Endothelial cell of umbilical vein (primary cell): ENCODE measurements around the gene ZBTB7B. TPM values are rescaled to one million over a fixed set of nuclear protein-coding genes. Genes with fewer than 3 reads are reported as not detected.

Source experiments
- BruUV-seq: library from RNA; stranded (reverse); fragments of 400-500 nt; replicated peaks from 2 replicates; lab custom pipeline; 2021; lab: Mats Ljungman, UMichigan
- CTCF ChIA-PET: fragments of 300-600, 350-600 bp; sonication (Branson Sonifier 250); formaldehyde crosslinking; loops from one replicate; lab custom pipeline; 2021; ENCODE audit warnings: antibody characterized with exemption, inconsistent platforms; lab: Charles Lee
- POLR2A ChIA-PET: fragments of 300-600, 350-600 bp; sonication (Branson Sonifier 250); formaldehyde crosslinking; loops from one replicate; lab custom pipeline; 2021; ENCODE audit warnings: antibody characterized with exemption, inconsistent platforms; lab: Charles Lee
- DNase-seq: peaks from one replicate; pipeline ENCODE4 v3.0.0-alpha.2; 2011; ENCODE audit warnings: low read depth, low spot score
- FAIRE-seq: peaks from 2 replicates; lab custom pipeline; 2011; peaks lifted over from hg19 to GRCh38; lab: Jason Lieb, UNC
- H2AFZ ChIP-seq: 2 replicates; pipeline ENCODE4 v1.6.0; 2012; ENCODE audit warnings: low read depth, low read length, control low read depth, inconsistent platforms
- H3K27ac ChIP-seq: 2 replicates; pipeline ENCODE4 v1.5.1; 2011; ENCODE audit warnings: low read depth, mild to moderate bottlenecking, control low read depth, low read length, moderate library complexity; ENCODE audit not compliant: insufficient read depth
- H3K27me3 ChIP-seq, 2 experiments: 2 replicates each; pipeline versions ENCODE4 v1.6.0 to v1.6.1; 2011; ENCODE audit warnings: low read length in 2 of 2, mixed read lengths in 1 of 2; ENCODE audit not compliant: control insufficient read depth in 2 of 2, insufficient read depth in 2 of 2
- H3K36me3 ChIP-seq, 2 experiments: 2 replicates in 1 of 2; 3 replicates in 1 of 2; pipeline ENCODE4 v1.5.1; 2011; ENCODE audit warnings: low read length in 2 of 2, mild to moderate bottlenecking in 1 of 2, moderate library complexity in 1 of 2; ENCODE audit not compliant: control insufficient read depth in 2 of 2, insufficient read depth in 2 of 2; ENCODE audit errors: extremely low read depth in 1 of 2
- H3K4me1 ChIP-seq: 3 replicates; pipeline ENCODE4 v1.5.1; 2011; ENCODE audit warnings: mild to moderate bottlenecking, low read length; ENCODE audit not compliant: control insufficient read depth, insufficient read depth; ENCODE audit errors: extremely low read depth
- H3K4me2 ChIP-seq: 2 replicates; pipeline ENCODE4 v1.6.1; 2011; ENCODE audit warnings: low read length, control low read depth, mixed read lengths; ENCODE audit not compliant: insufficient read depth
- H3K4me3 ChIP-seq, 3 experiments: fragments of 200-600 bp in 1 of 3; sonication (generic), shearing (Covaris generic) in 1 of 3; replicated peaks in 1 of 3; 2 replicates each; pipeline ENCODE4 v1.5.1; 2011 to 2016; ENCODE audit warnings: control low read depth in 3 of 3, low read length in 3 of 3, mild to moderate bottlenecking in 2 of 3, inconsistent platforms in 1 of 3, low read depth in 1 of 3, moderate library complexity in 1 of 3; ENCODE audit not compliant: insufficient read depth in 1 of 3
- H3K79me2 ChIP-seq: 2 replicates; pipeline ENCODE4 v1.6.0; 2012; ENCODE audit warnings: low read length, inconsistent platforms; ENCODE audit not compliant: control insufficient read depth, insufficient read depth
- H3K9ac ChIP-seq: replicated peaks from 2 replicates; pipeline ENCODE3; 2011; ENCODE audit warnings: low read length, control low read depth; ENCODE audit not compliant: insufficient read depth; ENCODE audit errors: extremely low read depth
- H3K9me1 ChIP-seq: replicated peaks from 3 replicates; pipeline ENCODE4 v1.6.0; 2011; ENCODE audit warnings: mild to moderate bottlenecking, low read length; ENCODE audit not compliant: control insufficient read depth, insufficient read depth; ENCODE audit errors: extremely low read depth
- H3K9me3 ChIP-seq: replicated peaks from 2 replicates; pipeline ENCODE4 v1.5.1; 2012; ENCODE audit warnings: low read length, inconsistent platforms; ENCODE audit not compliant: control insufficient read depth, insufficient read depth
- H4K20me1 ChIP-seq: replicated peaks from 2 replicates; pipeline ENCODE3; 2011; ENCODE audit warnings: mild to moderate bottlenecking, low read length; ENCODE audit not compliant: control insufficient read depth, insufficient read depth; ENCODE audit errors: extremely low read depth
- CTCF ChIP-seq, 2 donors: IDR thresholded peaks; 1 replicate in 1 of 2; 2 replicates in 1 of 2; pipeline ENCODE4 v1.5.1; 2011; ENCODE audit warnings: low read length in 2 of 2, mild to moderate bottlenecking in 2 of 2, moderate library complexity in 2 of 2, control low read depth in 1 of 2, inconsistent platforms in 1 of 2, low read depth in 1 of 2; ENCODE audit not compliant: insufficient read depth in 1 of 2; ENCODE audit errors: extremely low read depth in 1 of 2
- EZH2 ChIP-seq: IDR thresholded peaks from 2 replicates; pipeline ENCODE4 v1.6.1; 2012; ENCODE audit warnings: borderline replicate concordance, low read depth, mild to moderate bottlenecking, moderate library complexity, low read length, inconsistent platforms; ENCODE audit not compliant: severe bottlenecking
- FOS ChIP-seq: IDR thresholded peaks from 2 replicates; pipeline ENCODE4 v1.6.1; 2011; ENCODE audit warnings: mild to moderate bottlenecking, low read length, moderate library complexity, borderline replicate concordance; ENCODE audit not compliant: insufficient read depth
- GATA2 ChIP-seq: IDR thresholded peaks from 2 replicates; pipeline ENCODE4 v1.7.0; 2011; ENCODE audit warnings: low read depth, mild to moderate bottlenecking, moderate library complexity, mixed read lengths, low read length; ENCODE audit not compliant: insufficient read length, insufficient read depth
- JUN ChIP-seq: IDR thresholded peaks from 2 replicates; pipeline ENCODE4 v1.6.1; 2011; ENCODE audit warnings: borderline replicate concordance, low read depth; ENCODE audit not compliant: insufficient read length, insufficient read depth
- MAX ChIP-seq: IDR thresholded peaks from 2 replicates; pipeline ENCODE4 v1.6.1; 2011; ENCODE audit not compliant: insufficient read depth, insufficient read length
- MYC ChIP-seq: IDR thresholded peaks from one replicate; pipeline ENCODE4 v1.6.1; 2011; ENCODE audit warnings: mild to moderate bottlenecking, low read depth, low read length
- POLR2A ChIP-seq: IDR thresholded peaks from 2 replicates; pipeline ENCODE4 v1.6.1; 2012; ENCODE audit warnings: low read depth, mild to moderate bottlenecking, control low read depth, low read length
- POLR2AphosphoS5 ChIP-seq: IDR thresholded peaks from 2 replicates; pipeline ENCODE4 v1.6.1; 2012; ENCODE audit warnings: low read depth, mild to moderate bottlenecking, control low read depth, low read length, moderate library complexity; ENCODE audit not compliant: insufficient read depth
- dilution Hi-C: fragments of 300-500 bp; cut with MboI; formaldehyde crosslinking; loops from one replicate; pipeline ENCODE4 v1.15.0; 2019; ENCODE audit warnings: low sequenced_read_pairs; ENCODE audit not compliant: extremely low pct_ligation_motif_present
- intact Hi-C: fragments of 100-400 bp; cut with micrococcal nuclease; formaldehyde crosslinking; loops from one replicate; pipeline ENCODE4 v1.10.0; 2022
- polyA plus RNA-seq, 4 experiments: library from polyadenylated mRNA; depleted of rRNA in 3 of 4; stranded (reverse) in 3 of 4; unstranded in 1 of 4; fragments of >200 nt; gene quantifications; 2 replicates each; pipeline versions ENCODE4 v1.2.1 to v1.2.3, GENCODE V29; 2011 to 2012; ENCODE audit warnings: missing spikeins in 1 of 4
- total RNA-seq: library from RNA; stranded (reverse); gene quantifications from 2 replicates; pipeline ENCODE4 v1.2.3, GENCODE V29; 2021

ZBTB7B gene
- total and polyA plus RNA-seq, 2 donors (not counting 3 experiments of a cell fraction or from before 2014, with no cell fraction given) = 20.0 to 26.2 TPM

DNA sequence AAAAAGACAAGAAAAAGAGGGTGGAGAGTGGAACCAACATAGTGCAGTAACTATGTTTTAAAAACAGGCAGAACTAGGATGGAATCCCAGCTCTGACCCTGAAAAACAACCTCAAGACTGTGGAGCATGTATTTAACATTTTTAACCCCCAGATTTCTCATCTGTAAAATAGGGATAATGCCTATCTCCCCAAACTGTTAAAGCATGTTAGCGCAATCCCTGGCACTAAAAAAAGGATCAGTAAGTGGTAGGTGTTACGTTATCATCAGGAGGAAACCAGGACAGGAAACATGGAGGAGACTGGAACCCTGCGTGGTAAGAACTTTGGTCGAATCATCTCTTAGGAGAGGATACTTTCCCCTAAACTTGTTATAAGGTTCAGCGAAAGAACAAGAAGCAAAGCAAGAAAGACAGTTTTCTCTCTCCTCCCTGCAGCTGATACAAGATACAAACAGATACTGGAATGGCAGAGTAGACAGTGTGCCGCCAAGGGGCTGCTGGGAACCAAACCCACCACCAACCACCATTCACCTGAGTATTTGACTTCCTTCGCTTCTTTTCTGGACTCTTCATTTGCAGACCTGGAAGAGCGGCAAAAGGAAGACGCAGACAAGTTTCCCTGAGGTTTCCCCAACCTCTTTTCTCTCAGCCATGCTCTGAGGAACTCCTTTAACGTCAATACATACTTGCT, 42.0 kb upstream of the ZBTB7B start:
- no peaks in the 10 kb centered on the region for H3K9me1 ChIP-seq
- peaks cover 25% of the 10 kb centered on the region for H3K4me1 ChIP-seq
- peaks cover 18% of the 10 kb centered on the region for H3K79me2 ChIP-seq
- peak overlapping the region; percentile 71 to 78 (median 74) for H3K4me3 ChIP-seq
- peak overlapping the region; percentile 30 for H3K27ac ChIP-seq
- H3K4me2 ChIP-seq = peak overlapping the region; percentile 86
- intact Hi-C loops = loop anchor here (1.0 to 2.0 kb wide), 5 partner anchors 10 to 90 kb away; partner anchors contain the start of genes ADAM15, CKS1B and SHC1
- H4K20me1 ChIP-seq = no peaks in the 10 kb centered on the region
- H3K27me3 ChIP-seq = no peaks in the 10 kb centered on the region
- no peak overlapping the region for H2AFZ ChIP-seq
- DNase-seq = peak; percentile 22
- ChIA-PET POLR2A (interaction anchor here (0.6 to 2.6 kb wide), 4 partner anchors 10 to 164 kb away, joined by 3 to 24 read pairs (median 6); partner anchors contain the start of gene SHC1), CTCF (interaction anchor here (0.7 to 4.0 kb wide), 15 partner anchors 10 to 125 kb away, joined by 3 to 48 read pairs (median 5); partner anchors contain the start of genes ADAM15, FLAD1, LENEP and PMVK)
- FAIRE-seq = peak; percentile 81
- dilution Hi-C loops = no loop called here
- H3K36me3 ChIP-seq = peaks cover 10 to 31% of the 10 kb centered on the region in 2 experiments
- H3K9me3 ChIP-seq = no peaks in the 10 kb centered on the region
- BruUV-seq = no TSS peak
- TF ChIP-seq FOS (no peak), CTCF (IDR thresholded peaks at IDR 0.05; ENCODE audit: extremely low read depth in 1 of 2, insufficient read depth in 1 of 2, low read depth in 1 of 2, low read length in 2 of 2) (no peak), MYC (no peak), GATA2 (no peak), EZH2 (no peak), MAX (no peak), JUN (no peak), POLR2A (no peak), POLR2AphosphoS5 (no peak)
- H3K9ac ChIP-seq = peak overlapping the region; percentile 83
